Measurements from ENCODE around the gene CLEC7A.
A peak's percentile ranks its signal among the peaks of the same experiment; 100 is the strongest.

Gene CLEC7A

DNA sequence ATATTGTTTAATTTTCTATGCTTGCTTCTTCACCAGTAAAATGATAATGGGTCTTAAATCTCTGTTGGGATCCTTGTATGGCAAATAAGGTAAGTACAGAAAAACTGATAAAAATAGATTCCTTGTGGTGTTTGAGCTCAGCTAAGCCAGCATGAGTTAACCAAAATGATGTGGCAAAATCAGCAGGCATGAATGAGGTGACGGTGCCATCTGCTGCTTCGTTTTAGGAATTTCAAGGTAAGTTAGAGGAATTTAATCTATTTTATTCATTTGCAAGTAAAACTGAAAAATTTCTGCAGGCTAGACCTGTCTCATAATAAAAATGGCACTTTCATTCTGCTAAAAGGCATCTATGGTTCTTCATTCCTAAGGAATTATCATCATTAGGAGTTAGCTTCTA is 10.0 kb upstream of the CLEC7A start:
- no peak overlapping the region for H3K18ac ChIP-seq (ENCODE audit: low read depth in 1 of 2, low read length in 2 of 2)

DNA sequence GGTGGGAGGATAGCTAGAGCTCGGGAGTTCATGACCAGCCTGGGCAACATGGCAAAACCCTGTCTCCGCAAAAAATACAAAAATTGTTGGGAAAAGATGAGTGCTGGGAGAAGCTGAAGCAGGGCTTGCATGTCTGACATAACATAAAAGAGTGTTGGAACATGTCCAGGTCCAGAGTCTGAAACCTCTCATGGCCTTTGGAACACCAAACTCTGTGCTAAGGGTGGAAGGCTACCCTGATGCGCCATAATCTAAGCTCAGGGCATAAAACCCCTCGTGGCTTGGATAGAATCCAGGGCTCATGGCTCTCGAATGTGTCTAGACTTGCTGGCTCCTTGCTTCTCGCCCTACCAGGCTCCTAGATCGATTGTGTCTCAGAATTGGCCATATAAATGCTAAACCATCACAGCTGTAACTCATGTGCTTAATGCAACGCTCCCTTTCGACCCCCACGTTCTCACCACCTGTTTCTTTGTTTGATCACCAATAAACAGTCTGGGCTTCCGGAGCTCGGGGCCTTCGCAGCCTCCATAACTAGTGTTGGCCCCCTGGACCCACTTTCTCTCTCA is 6.7 kb upstream of the CLEC7A start:
- no peak overlapping the region for H3K4me3 ChIP-seq (ENCODE audit: insufficient read depth in 1 of 2, low read depth in 1 of 2, low read length in 2 of 2)
- WGBS, result 87% methylated on average over 13 of the region's 13 CpGs

More for the DNA sequence above, 10.0 kb upstream of the CLEC7A start:
- no peak overlapping the region for H4K91ac ChIP-seq (ENCODE audit: low read length)
- DNase-seq, result peak; percentile 73
- WGBS, result no CpG with 5 or more reads among the region's 2 CpGs
- H3K4me3 ChIP-seq (ENCODE audit: insufficient read depth in 1 of 2, low read depth in 1 of 2, low read length in 2 of 2), result no peak overlapping the region
- H2BK5ac ChIP-seq (ENCODE audit: low read depth, low read length, poor library complexity, severe bottlenecking), result no peak overlapping the region
- H3K27ac ChIP-seq (ENCODE audit: low read length, poor library complexity, severe bottlenecking), result no peak overlapping the region
- no peak overlapping the region for H3K23ac ChIP-seq (ENCODE audit: low read length in 2 of 2)
- H3K27me3 ChIP-seq (ENCODE audit: control insufficient read depth in 1 of 2, insufficient read depth in 1 of 2, low read length in 2 of 2), result no peaks in the 10 kb centered on the region
- no peak overlapping the region for H2BK15ac ChIP-seq (ENCODE audit: low read depth, poor library complexity, severe bottlenecking)
- no peak overlapping the region for H4K8ac ChIP-seq (ENCODE audit: low read length)
- H2BK12ac ChIP-seq (ENCODE audit: low read length in 2 of 2), result no peak overlapping the region
- no peak overlapping the region for H3K14ac ChIP-seq (ENCODE audit: low read length in 2 of 2)
- H3K4me1 ChIP-seq (ENCODE audit: control insufficient read depth, insufficient read depth, low read depth, low read length), result no peaks in the 10 kb centered on the region
- H3K36me3 ChIP-seq (ENCODE audit: control insufficient read depth in 1 of 2, insufficient read depth in 2 of 2, low read depth in 1 of 2, low read length in 2 of 2), result no peaks in the 10 kb centered on the region
- H3K9me3 ChIP-seq (ENCODE audit: control insufficient read depth, low read length), result no peaks in the 10 kb centered on the region
- H2BK120ac ChIP-seq (ENCODE audit: low read depth, low read length), result no peak overlapping the region
- H2AK5ac ChIP-seq (ENCODE audit: low read length, severe bottlenecking), result no peak overlapping the region
- no peak overlapping the region for H3K9ac ChIP-seq (ENCODE audit: low read length)
- no peak overlapping the region for H2AFZ ChIP-seq (ENCODE audit: low read depth, low read length)
- no peak overlapping the region for H3K4ac ChIP-seq (ENCODE audit: low read depth in 1 of 2, low read length in 2 of 2)
- no peak overlapping the region for H3K4me2 ChIP-seq (ENCODE audit: low read length, poor library complexity, severe bottlenecking)
- no peaks in the 10 kb centered on the region for H3K79me1 ChIP-seq (replicated peaks; ENCODE audit: low read length, poor library complexity, severe bottlenecking)

DNA sequence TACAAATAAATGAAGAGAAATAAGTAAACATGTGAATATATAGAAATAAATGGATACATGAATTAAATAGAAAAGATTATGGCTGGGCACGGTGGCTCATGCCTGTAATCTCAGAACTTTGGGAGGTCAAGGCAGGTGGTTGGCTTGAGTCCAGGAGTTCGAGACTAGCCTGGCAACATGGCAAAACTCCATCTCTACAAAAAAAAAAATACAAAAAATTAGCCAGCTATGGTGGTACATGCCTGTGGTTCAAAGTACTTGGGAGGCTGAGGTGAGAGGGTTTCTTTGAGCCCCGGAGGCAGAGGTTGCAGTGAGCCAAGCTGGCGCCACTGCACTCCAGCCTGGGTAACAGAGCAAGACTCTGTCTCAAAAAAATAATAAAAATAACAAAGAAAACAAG is 5.1 kb upstream of the CLEC7A start:
- Histone ChIP-seq H3K4ac (ENCODE audit: low read depth in 1 of 2, low read length in 2 of 2) (no peak overlapping the region), H2BK5ac (ENCODE audit: low read depth, low read length, poor library complexity, severe bottlenecking) (no peak overlapping the region), H3K79me1 (replicated peaks; ENCODE audit: low read length, poor library complexity, severe bottlenecking) (no peaks in the 10 kb centered on the region), H3K23ac (ENCODE audit: low read length in 2 of 2) (no peak overlapping the region), H2AFZ (ENCODE audit: low read depth, low read length) (no peak overlapping the region), H3K36me3 (ENCODE audit: control insufficient read depth in 1 of 2, insufficient read depth in 2 of 2, low read depth in 1 of 2, low read length in 2 of 2) (no peaks in the 10 kb centered on the region), H3K14ac (ENCODE audit: low read length in 2 of 2) (no peak overlapping the region), H3K9me3 (ENCODE audit: control insufficient read depth, low read length) (no peaks in the 10 kb centered on the region), H3K18ac (ENCODE audit: low read depth in 1 of 2, low read length in 2 of 2) (no peak overlapping the region), H4K91ac (ENCODE audit: low read length) (no peak overlapping the region), H2AK5ac (ENCODE audit: low read length, severe bottlenecking) (no peak overlapping the region), H3K27ac (ENCODE audit: low read length, poor library complexity, severe bottlenecking) (no peak overlapping the region), H3K4me2 (ENCODE audit: low read length, poor library complexity, severe bottlenecking) (no peak overlapping the region), H3K9ac (ENCODE audit: low read length) (no peak overlapping the region), H3K4me3 (ENCODE audit: insufficient read depth in 1 of 2, low read depth in 1 of 2, low read length in 2 of 2) (no peak overlapping the region), H3K4me1 (ENCODE audit: control insufficient read depth, insufficient read depth, low read depth, low read length) (no peaks in the 10 kb centered on the region), H2BK120ac (ENCODE audit: low read depth, low read length) (no peak overlapping the region), H3K27me3 (ENCODE audit: control insufficient read depth in 1 of 2, insufficient read depth in 1 of 2, low read length in 2 of 2) (no peaks in the 10 kb centered on the region), H4K8ac (ENCODE audit: low read length) (no peak overlapping the region), H2BK15ac (ENCODE audit: low read depth, poor library complexity, severe bottlenecking) (no peak overlapping the region), H2BK12ac (ENCODE audit: low read length in 2 of 2) (no peak overlapping the region)
- no peak for DNase-seq
- WGBS, result 97% methylated on average over 2 of the region's 4 CpGs

More for the DNA sequence above, 6.7 kb upstream of the CLEC7A start:
- Histone ChIP-seq H3K18ac (ENCODE audit: low read depth in 1 of 2, low read length in 2 of 2) (no peak overlapping the region), H2BK12ac (ENCODE audit: low read length in 2 of 2) (no peak overlapping the region), H3K9me3 (ENCODE audit: control insufficient read depth, low read length) (no peaks in the 10 kb centered on the region), H3K79me1 (replicated peaks; ENCODE audit: low read length, poor library complexity, severe bottlenecking) (no peaks in the 10 kb centered on the region), H4K8ac (ENCODE audit: low read length) (no peak overlapping the region), H3K23ac (ENCODE audit: low read length in 2 of 2) (peak overlapping the region in 1 of 2 experiments; percentile 55), H3K27ac (ENCODE audit: low read length, poor library complexity, severe bottlenecking) (no peak overlapping the region), H2BK5ac (ENCODE audit: low read depth, low read length, poor library complexity, severe bottlenecking) (no peak overlapping the region), H2BK15ac (ENCODE audit: low read depth, poor library complexity, severe bottlenecking) (no peak overlapping the region), H3K9ac (ENCODE audit: low read length) (no peak overlapping the region), H4K91ac (ENCODE audit: low read length) (no peak overlapping the region), H3K14ac (ENCODE audit: low read length in 2 of 2) (no peak overlapping the region), H2AFZ (ENCODE audit: low read depth, low read length) (no peak overlapping the region), H2AK5ac (ENCODE audit: low read length, severe bottlenecking) (no peak overlapping the region), H3K4me1 (ENCODE audit: control insufficient read depth, insufficient read depth, low read depth, low read length) (no peaks in the 10 kb centered on the region), H3K36me3 (ENCODE audit: control insufficient read depth in 1 of 2, insufficient read depth in 2 of 2, low read depth in 1 of 2, low read length in 2 of 2) (no peaks in the 10 kb centered on the region), H3K4ac (ENCODE audit: low read depth in 1 of 2, low read length in 2 of 2) (no peak overlapping the region), H3K27me3 (ENCODE audit: control insufficient read depth in 1 of 2, insufficient read depth in 1 of 2, low read length in 2 of 2) (no peaks in the 10 kb centered on the region), H2BK120ac (ENCODE audit: low read depth, low read length) (no peak overlapping the region), H3K4me2 (ENCODE audit: low read length, poor library complexity, severe bottlenecking) (no peak overlapping the region)
- no peak for DNase-seq

DNA sequence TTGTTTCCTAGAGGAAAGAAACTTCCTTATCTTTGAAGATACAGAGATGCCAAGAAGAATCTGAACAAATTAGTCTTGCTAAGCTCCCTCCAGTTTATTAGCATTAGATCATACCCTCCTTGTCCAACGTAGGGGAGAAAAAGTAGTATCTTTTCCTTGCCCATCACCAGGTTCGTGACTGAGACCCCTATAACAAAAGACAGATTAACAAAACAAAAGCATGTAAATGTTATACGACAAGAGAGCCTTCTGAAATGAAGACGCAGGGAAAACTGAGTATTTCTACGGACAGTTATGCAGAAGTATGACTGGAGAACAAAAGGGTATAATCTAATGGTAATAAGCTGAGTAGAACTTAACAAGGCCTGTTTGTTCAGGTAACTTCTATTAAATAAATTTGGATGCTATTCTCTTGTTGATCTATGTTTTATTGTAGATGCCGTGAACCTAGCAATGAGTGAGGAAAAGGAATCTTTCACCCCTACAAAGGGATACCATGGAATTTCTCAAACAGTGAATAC is 2.9 kb upstream of the CLEC7A start:
- Histone ChIP-seq H3K27me3 (ENCODE audit: control insufficient read depth in 1 of 2, insufficient read depth in 1 of 2, low read length in 2 of 2) (no peaks in the 10 kb centered on the region), H3K4me3 (ENCODE audit: insufficient read depth in 1 of 2, low read depth in 1 of 2, low read length in 2 of 2) (no peak overlapping the region), H3K9me3 (ENCODE audit: control insufficient read depth, low read length) (no peaks in the 10 kb centered on the region), H3K18ac (ENCODE audit: low read depth in 1 of 2, low read length in 2 of 2) (no peak overlapping the region), H2AK5ac (ENCODE audit: low read length, severe bottlenecking) (no peak overlapping the region), H3K4me2 (ENCODE audit: low read length, poor library complexity, severe bottlenecking) (no peak overlapping the region), H3K4ac (ENCODE audit: low read depth in 1 of 2, low read length in 2 of 2) (no peak overlapping the region), H3K36me3 (ENCODE audit: control insufficient read depth in 1 of 2, insufficient read depth in 2 of 2, low read depth in 1 of 2, low read length in 2 of 2) (no peaks in the 10 kb centered on the region), H3K79me1 (replicated peaks; ENCODE audit: low read length, poor library complexity, severe bottlenecking) (no peaks in the 10 kb centered on the region), H2BK120ac (ENCODE audit: low read depth, low read length) (no peak overlapping the region), H3K23ac (ENCODE audit: low read length in 2 of 2) (no peak overlapping the region), H3K4me1 (ENCODE audit: control insufficient read depth, insufficient read depth, low read depth, low read length) (no peaks in the 10 kb centered on the region), H2BK12ac (ENCODE audit: low read length in 2 of 2) (no peak overlapping the region), H2BK5ac (ENCODE audit: low read depth, low read length, poor library complexity, severe bottlenecking) (no peak overlapping the region), H2AFZ (ENCODE audit: low read depth, low read length) (no peak overlapping the region), H2BK15ac (ENCODE audit: low read depth, poor library complexity, severe bottlenecking) (no peak overlapping the region), H4K91ac (ENCODE audit: low read length) (no peak overlapping the region), H3K27ac (ENCODE audit: low read length, poor library complexity, severe bottlenecking) (no peak overlapping the region), H3K9ac (ENCODE audit: low read length) (no peak overlapping the region), H3K14ac (ENCODE audit: low read length in 2 of 2) (no peak overlapping the region), H4K8ac (ENCODE audit: low read length) (no peak overlapping the region)
- DNase-seq, result no peak
- WGBS, result 73% methylated on average over 5 of the region's 6 CpGs
